ENCODE measurements around the gene TAF4. TPM values are rescaled to one million over a fixed set of nuclear protein-coding genes. Genes with fewer than 3 reads are reported as not detected.

The TAF4 gene
- total and polyA plus RNA-seq, 2 of the 13 experiments (the other 11 are each of a cell fraction or from before 2014, with no cell fraction given): 5.9 to 12.0 TPM

GRCh38 chr20:62029949-62030348 lies 35.7 kb downstream of the TAF4 start:
- Histone ChIP-seq H3K36me3 (replicated peaks in 1 of 2; ENCODE audit: control insufficient read depth in 1 of 2, insufficient read depth in 2 of 2, low read length in 2 of 2) (0 out of 5 replicates have a peak, but pooled peaks cover 0 to 2% of the 10 kb centered on the region in 2 experiments), H3K4me1 (ENCODE audit: insufficient read depth, low read length) (peaks cover 82% of the 10 kb centered on the region), H3K79me2 (ENCODE audit: insufficient read depth, low read length) (peaks cover 91% of the 10 kb centered on the region), H3K27ac (ENCODE audit: extremely low read length, insufficient read depth, low read length) (no peak overlapping the region), H3K9me3 (ENCODE audit: low read length) (no peaks in the 10 kb centered on the region), H3K4me2 (ENCODE audit: low read depth, low read length) (no peak overlapping the region), H3K27me3 (ENCODE audit: control insufficient read depth in 1 of 2, insufficient read depth in 2 of 2, low read length in 2 of 2) (no peaks in the 10 kb centered on the region), H2AFZ (ENCODE audit: low read length) (no peak overlapping the region), H4K20me1 (ENCODE audit: insufficient read depth, low read length) (peaks cover 35% of the 10 kb centered on the region), H3K9ac (ENCODE audit: insufficient read depth, low read depth, low read length) (no peak overlapping the region), H3K4me3 (replicated peaks in 1 of 3; ENCODE audit: insufficient read depth in 1 of 3, low read depth in 2 of 3, low read length in 3 of 3) (no peak overlapping the region)
- POLR2A ChIA-PET: interaction anchor here (1.5 kb wide), 1 partner anchor 37 kb away, joined by 4 read pairs; no protein-coding TSS in a partner anchor
- intact Hi-C loops (cut with micrococcal nuclease; ENCODE audit: unreplicated experiment) (no loop called here), in situ Hi-C loops (cut with HindIII; ENCODE audit: extremely low pct_ligation_motif_present, low pct_unique_long_range_greater_than_20kb) (no loop called here)
- FAIRE-seq (no peak), DNase-seq (ENCODE audit: low spot score) (no peak), ATAC-seq (no peak)
- 98% methylated on average over 20 of the region's 20 CpGs for WGBS (ENCODE audit: low lambda C conversion rate)
- CTCF ChIA-PET (ENCODE audit: low intra/inter-chr PET ratio, low total read pairs): no interaction called here
- BruUV-seq (replicated peaks): no TSS peak
- TF ChIP-seq REXO4 (CRISPR knock-in tag; IDR thresholded peaks at IDR 0.05; ENCODE audit: borderline replicate concordance): no peak
- TF ChIP-seq, protein P1, sequence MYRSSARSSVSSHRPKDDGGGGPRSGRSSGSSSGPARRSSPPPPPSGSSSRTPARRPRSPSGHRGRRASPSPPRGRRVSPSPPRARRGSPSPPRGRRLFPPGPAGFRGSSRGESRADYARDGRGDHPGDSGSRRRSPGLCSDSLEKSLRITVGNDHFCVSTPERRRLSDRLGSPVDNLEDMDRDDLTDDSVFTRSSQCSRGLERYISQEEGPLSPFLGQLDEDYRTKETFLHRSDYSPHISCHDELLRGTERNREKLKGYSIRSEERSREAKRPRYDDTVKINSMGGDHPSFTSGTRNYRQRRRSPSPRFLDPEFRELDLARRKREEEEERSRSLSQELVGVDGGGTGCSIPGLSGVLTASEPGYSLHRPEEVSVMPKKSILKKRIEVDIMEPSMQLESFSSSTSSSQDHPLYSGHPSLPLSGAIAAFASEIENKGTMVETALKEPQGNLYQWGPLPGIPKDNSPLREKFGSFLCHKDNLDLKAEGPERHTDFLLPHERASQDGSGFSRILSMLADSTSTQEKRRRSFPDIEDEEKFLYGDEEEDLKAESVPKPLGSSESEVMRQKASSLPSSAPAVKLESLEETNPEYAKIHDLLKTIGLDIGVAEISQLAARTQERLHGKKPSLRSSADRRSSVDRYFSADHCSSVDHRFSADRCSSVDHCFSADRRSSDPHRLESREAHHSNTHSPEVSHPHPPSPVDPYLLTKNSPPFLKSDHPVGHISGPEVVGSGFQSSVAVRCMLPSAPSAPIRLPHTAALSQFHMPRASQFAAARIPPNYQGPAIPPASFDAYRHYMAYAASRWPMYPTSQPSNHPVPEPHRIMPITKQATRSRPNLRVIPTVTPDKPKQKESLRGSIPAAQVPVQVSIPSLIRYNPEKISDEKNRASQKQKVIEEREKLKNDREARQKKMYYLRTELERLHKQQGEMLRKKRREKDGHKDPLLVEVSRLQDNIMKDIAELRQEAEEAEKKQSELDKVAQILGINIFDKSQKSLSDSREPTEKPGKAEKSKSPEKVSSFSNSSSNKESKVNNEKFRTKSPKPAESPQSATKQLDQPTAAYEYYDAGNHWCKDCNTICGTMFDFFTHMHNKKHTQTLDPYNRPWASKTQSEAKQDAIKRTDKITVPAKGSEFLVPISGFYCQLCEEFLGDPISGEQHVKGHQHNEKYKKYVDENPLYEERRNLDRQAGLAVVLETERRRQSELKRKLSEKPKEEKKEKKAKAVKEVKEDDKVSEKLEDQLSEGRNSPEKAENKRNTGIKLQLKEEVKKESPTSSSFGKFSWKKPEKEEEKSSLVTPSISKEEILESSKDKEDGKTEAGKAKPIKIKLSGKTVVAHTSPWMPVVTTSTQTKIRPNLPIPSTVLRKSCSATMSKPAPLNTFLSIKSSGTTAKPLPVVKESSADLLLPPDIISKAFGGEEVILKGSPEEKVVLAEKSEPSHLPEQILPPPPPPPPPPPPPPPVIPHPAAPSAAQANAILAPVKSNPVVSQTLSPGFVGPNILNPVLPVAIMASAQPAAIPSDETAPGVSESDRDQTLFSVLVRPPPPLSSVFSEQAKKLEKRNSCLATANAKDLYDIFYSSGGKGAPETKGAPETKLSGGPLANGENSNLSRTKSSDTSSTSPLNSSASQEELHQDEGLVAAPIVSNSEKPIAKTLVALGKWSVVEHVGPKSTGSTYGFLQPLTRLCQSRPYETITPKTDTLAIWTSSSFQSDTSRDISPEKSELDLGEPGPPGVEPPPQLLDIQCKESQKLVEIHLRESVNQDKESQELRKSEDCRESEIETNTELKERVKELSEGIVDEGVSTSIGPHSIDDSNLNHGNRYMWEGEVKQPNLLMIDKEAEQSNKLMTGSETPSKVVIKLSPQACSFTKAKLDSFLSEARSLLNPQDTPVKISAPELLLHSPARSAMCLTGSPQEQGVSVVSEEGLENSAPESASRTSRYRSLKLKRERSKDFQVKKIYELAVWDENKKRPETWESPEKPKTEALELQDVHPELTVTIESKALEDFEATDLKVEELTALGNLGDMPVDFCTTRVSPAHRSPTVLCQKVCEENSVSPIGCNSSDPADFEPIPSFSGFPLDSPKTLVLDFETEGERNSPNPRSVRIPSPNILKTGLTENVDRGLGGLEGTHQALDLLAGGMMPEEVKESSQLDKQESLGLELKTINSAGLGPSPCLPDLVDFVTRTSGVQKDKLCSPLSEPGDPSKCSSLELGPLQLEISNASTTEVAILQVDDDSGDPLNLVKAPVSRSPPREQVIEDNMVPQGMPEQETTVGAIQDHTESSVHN (CRISPR knock-in tag; IDR thresholded peaks at IDR 0.05): 0 out of 2 replicates have a peak, but pooled peaks have one; percentile 3
- TF ChIP-seq ZNF569 (CRISPR knock-in tag; IDR thresholded peaks at IDR 0.05; ENCODE audit: borderline replicate concordance): no peak
- TF ChIP-seq, protein P2, sequence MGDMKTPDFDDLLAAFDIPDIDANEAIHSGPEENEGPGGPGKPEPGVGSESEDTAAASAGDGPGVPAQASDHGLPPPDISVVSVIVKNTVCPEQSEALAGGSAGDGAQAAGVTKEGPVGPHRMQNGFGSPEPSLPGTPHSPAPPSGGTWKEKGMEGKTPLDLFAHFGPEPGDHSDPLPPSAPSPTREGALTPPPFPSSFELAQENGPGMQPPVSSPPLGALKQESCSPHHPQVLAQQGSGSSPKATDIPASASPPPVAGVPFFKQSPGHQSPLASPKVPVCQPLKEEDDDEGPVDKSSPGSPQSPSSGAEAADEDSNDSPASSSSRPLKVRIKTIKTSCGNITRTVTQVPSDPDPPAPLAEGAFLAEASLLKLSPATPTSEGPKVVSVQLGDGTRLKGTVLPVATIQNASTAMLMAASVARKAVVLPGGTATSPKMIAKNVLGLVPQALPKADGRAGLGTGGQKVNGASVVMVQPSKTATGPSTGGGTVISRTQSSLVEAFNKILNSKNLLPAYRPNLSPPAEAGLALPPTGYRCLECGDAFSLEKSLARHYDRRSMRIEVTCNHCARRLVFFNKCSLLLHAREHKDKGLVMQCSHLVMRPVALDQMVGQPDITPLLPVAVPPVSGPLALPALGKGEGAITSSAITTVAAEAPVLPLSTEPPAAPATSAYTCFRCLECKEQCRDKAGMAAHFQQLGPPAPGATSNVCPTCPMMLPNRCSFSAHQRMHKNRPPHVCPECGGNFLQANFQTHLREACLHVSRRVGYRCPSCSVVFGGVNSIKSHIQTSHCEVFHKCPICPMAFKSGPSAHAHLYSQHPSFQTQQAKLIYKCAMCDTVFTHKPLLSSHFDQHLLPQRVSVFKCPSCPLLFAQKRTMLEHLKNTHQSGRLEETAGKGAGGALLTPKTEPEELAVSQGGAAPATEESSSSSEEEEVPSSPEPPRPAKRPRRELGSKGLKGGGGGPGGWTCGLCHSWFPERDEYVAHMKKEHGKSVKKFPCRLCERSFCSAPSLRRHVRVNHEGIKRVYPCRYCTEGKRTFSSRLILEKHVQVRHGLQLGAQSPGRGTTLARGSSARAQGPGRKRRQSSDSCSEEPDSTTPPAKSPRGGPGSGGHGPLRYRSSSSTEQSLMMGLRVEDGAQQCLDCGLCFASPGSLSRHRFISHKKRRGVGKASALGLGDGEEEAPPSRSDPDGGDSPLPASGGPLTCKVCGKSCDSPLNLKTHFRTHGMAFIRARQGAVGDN (CRISPR knock-in tag; IDR thresholded peaks at IDR 0.05): 0 out of 2 replicates have a peak, but pooled peaks have one; percentile 7
- peak; percentile 39 for TF ChIP-seq RBM22 (optimal IDR thresholded peaks at IDR 0.05; ENCODE audit: low read length)
- TF ChIP-seq TCF7L2 (IDR thresholded peaks at IDR 0.05; ENCODE audit: low read depth, low read length): no peak
- no peak for TF ChIP-seq MIER2 (CRISPR knock-in tag; IDR thresholded peaks at IDR 0.05)
- no peak for TF ChIP-seq TBP (CRISPR knock-in tag; IDR thresholded peaks at IDR 0.05)
- peak; percentile 8; the same call in 1 of the 2 replicates for TF ChIP-seq GABPB1 (CRISPR knock-in tag; IDR thresholded peaks at IDR 0.05)
- peak; percentile 65; the same call in 1 of the 2 replicates for TF ChIP-seq TOPORS (CRISPR knock-in tag; IDR thresholded peaks at IDR 0.05)
- TF ChIP-seq KLF16 (CRISPR knock-in tag; IDR thresholded peaks at IDR 0.05): no peak
- 0 out of 2 replicates have a peak, but pooled peaks have one; percentile 22 for TF ChIP-seq ZNF850 (CRISPR knock-in tag; conservative IDR thresholded peaks at IDR 0.05)

Data from HepG2 (cell line).